ENCODE data around the gene NOS3. TPM values are rescaled to one million over a fixed set of nuclear protein-coding genes. Genes with fewer than 3 reads are reported as not detected.

NOS3 gene
- total and polyA plus RNA-seq, 9 of the 15 experiments (the other 6 are each of a cell fraction or from before 2014, with no cell fraction given): 1.1 to 121 (median 23.6) TPM

GRCh38 chr7:151038951-151039849 lies 48.4 kb downstream of the NOS3 start (continued):
- TF ChIP-seq ILK (tag; IDR thresholded peaks at IDR 0.05; ENCODE audit: borderline replicate concordance, low read depth) (no peak), ZNF696 (CRISPR knock-in tag; conservative IDR thresholded peaks at IDR 0.05) (no peak), KAT7 (CRISPR knock-in tag; IDR thresholded peaks at IDR 0.05; ENCODE audit: borderline replicate concordance) (peak; percentile 96), NFRKB (IDR thresholded peaks at IDR 0.05; ENCODE audit: low read depth) (no peak; the same call in 1 of the 2 replicates), ELF2 (CRISPR knock-in tag; IDR thresholded peaks at IDR 0.05) (no peak), ERF (CRISPR knock-in tag; IDR thresholded peaks at IDR 0.05) (no peak), TAL1 (IDR thresholded peaks at IDR 0.05) (peak; percentile 89), TSHZ1 (CRISPR knock-in tag; IDR thresholded peaks at IDR 0.05) (no peak), MED1 (CRISPR knock-in tag; IDR thresholded peaks at IDR 0.05; ENCODE audit: borderline replicate concordance) (no peak), MIER1 (IDR thresholded peaks at IDR 0.05; ENCODE audit: low read depth) (no peak), IFI16 (CRISPR knock-in tag; IDR thresholded peaks at IDR 0.05) (no peak), SRF (CRISPR knock-in tag; IDR thresholded peaks at IDR 0.05) (peak in 1 of 2 experiments; percentile 71; a peak in 1 of 4 replicates)
- TF ChIP-seq, protein P1, sequence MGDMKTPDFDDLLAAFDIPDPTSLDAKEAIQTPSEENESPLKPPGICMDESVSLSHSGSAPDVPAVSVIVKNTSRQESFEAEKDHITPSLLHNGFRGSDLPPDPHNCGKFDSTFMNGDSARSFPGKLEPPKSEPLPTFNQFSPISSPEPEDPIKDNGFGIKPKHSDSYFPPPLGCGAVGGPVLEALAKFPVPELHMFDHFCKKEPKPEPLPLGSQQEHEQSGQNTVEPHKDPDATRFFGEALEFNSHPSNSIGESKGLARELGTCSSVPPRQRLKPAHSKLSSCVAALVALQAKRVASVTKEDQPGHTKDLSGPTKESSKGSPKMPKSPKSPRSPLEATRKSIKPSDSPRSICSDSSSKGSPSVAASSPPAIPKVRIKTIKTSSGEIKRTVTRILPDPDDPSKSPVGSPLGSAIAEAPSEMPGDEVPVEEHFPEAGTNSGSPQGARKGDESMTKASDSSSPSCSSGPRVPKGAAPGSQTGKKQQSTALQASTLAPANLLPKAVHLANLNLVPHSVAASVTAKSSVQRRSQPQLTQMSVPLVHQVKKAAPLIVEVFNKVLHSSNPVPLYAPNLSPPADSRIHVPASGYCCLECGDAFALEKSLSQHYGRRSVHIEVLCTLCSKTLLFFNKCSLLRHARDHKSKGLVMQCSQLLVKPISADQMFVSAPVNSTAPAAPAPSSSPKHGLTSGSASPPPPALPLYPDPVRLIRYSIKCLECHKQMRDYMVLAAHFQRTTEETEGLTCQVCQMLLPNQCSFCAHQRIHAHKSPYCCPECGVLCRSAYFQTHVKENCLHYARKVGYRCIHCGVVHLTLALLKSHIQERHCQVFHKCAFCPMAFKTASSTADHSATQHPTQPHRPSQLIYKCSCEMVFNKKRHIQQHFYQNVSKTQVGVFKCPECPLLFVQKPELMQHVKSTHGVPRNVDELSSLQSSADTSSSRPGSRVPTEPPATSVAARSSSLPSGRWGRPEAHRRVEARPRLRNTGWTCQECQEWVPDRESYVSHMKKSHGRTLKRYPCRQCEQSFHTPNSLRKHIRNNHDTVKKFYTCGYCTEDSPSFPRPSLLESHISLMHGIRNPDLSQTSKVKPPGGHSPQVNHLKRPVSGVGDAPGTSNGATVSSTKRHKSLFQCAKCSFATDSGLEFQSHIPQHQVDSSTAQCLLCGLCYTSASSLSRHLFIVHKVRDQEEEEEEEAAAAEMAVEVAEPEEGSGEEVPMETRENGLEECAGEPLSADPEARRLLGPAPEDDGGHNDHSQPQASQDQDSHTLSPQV (IDR thresholded peaks at IDR 0.05): peak; percentile 69

All from K562 (cell line).